WERI-Rb-1 (cell line): ENCODE data around the gene UBE4A.

Source experiments
- DNase-seq: peaks from one replicate; pipeline ENCODE4 v3.0.0-alpha.2; 2020
- H3K27ac ChIP-seq: fragments of 250-450 bp; sonication (Bioruptor Pico); 2 replicates; pipeline ENCODE4 v1.5.1; 2020; ENCODE audit warnings: mild to moderate bottlenecking, moderate library complexity
- H3K27me3 ChIP-seq: fragments of 250-450 bp; sonication (Bioruptor Pico); 2 replicates; pipeline ENCODE4 v1.5.1; 2021; ENCODE audit warnings: mild to moderate bottlenecking, low read depth, moderate library complexity; ENCODE audit not compliant: insufficient read depth, severe bottlenecking
- H3K36me3 ChIP-seq: fragments of 250-450 bp; sonication (Bioruptor Pico); 2 replicates; pipeline ENCODE4 v1.5.1; 2020; ENCODE audit warnings: mild to moderate bottlenecking, moderate library complexity
- H3K4me3 ChIP-seq: 2 replicates; pipeline ENCODE4 v1.5.1; 2011; ENCODE audit warnings: low read depth, mild to moderate bottlenecking, control low read depth, low read length
- H3K9me3 ChIP-seq: fragments of 250-450 bp; sonication (Bioruptor Pico); 2 replicates; pipeline ENCODE4 v1.5.1; 2021; ENCODE audit warnings: mild to moderate bottlenecking, moderate library complexity; ENCODE audit not compliant: severe bottlenecking
- CTCF ChIP-seq: IDR thresholded peaks from 2 replicates; pipeline ENCODE4 v1.5.1; 2011; ENCODE audit warnings: low read depth, mild to moderate bottlenecking, control low read depth, inconsistent platforms, low read length

The UBE4A gene

GRCh38 chr11:118442908-118443589 lies 83.6 kb downstream of the UBE4A start:
- no peak for TF ChIP-seq CTCF
- H3K27ac ChIP-seq = no peak overlapping the region
- H3K9me3 ChIP-seq = no peaks in the 10 kb centered on the region
- H3K27me3 ChIP-seq = no peaks in the 10 kb centered on the region
- DNase-seq = no peak
- peaks cover 70% of the 10 kb centered on the region for H3K36me3 ChIP-seq
- no peak overlapping the region for H3K4me3 ChIP-seq

- no peaks in the 10 kb centered on the region for H3K9me3 ChIP-seq
- H3K36me3 ChIP-seq = peaks cover 72% of the 10 kb centered on the region
- TF ChIP-seq CTCF = no peak
- H3K4me3 ChIP-seq = no peak overlapping the region
- no peaks in the 10 kb centered on the region for H3K27me3 ChIP-seq
- no peak for DNase-seq
- H3K27ac ChIP-seq = no peak overlapping the region
Measured at GRCh38 chr11:118443590-118444218, 84.3 kb downstream of the UBE4A start.

GRCh38 chr11:118447423-118447822 lies 88.0 kb downstream of the UBE4A start:
- peaks cover 48% of the 10 kb centered on the region for H3K36me3 ChIP-seq
- H3K9me3 ChIP-seq = no peaks in the 10 kb centered on the region
- no peak overlapping the region for H3K27ac ChIP-seq
- DNase-seq = no peak
- no peak overlapping the region for H3K4me3 ChIP-seq
- H3K27me3 ChIP-seq = no peaks in the 10 kb centered on the region
- TF ChIP-seq CTCF = no peak

GRCh38 chr11:118448294-118448693 lies 88.9 kb downstream of the UBE4A start:
- Histone ChIP-seq H3K27ac (no peak overlapping the region), H3K36me3 (peaks cover 51% of the 10 kb centered on the region), H3K9me3 (no peaks in the 10 kb centered on the region), H3K27me3 (no peaks in the 10 kb centered on the region), H3K4me3 (no peak overlapping the region)
- no peak for DNase-seq
- TF ChIP-seq CTCF = no peak
